SK-N-SH treated with all-trans-retinoic acid at 6 μM for 48 hours (cell line): ENCODE results near the gene IFT25.

ENCODE experiments used
- ESRRG ChIP-seq: fragments of 250-450 bp; sonication (Bioruptor Pico); IDR thresholded peaks from 2 replicates; pipeline ENCODE4 v1.6.1; 2021; ENCODE audit warnings: mild to moderate bottlenecking
- TOX ChIP-seq: fragments of 250-450 bp; sonication (Bioruptor Pico); IDR thresholded peaks from 2 replicates; pipeline ENCODE4 v1.8.0; 2021; ENCODE audit warnings: mild to moderate bottlenecking, moderate library complexity, borderline replicate concordance
- TF ChIP-seq, protein P1 (sequence below): fragments of 250-450 bp; sonication (Bioruptor Pico); IDR thresholded peaks from 2 replicates; pipeline ENCODE4 v1.8.0; 2020; ENCODE audit warnings: mild to moderate bottlenecking, moderate library complexity, borderline replicate concordance
- TF ChIP-seq, protein P2 (sequence below): fragments of 250-450 bp; sonication (Bioruptor Pico); IDR thresholded peaks from 2 replicates; pipeline ENCODE4 v1.5.0; 2020; ENCODE audit warnings: mild to moderate bottlenecking, moderate library complexity

DNA sequence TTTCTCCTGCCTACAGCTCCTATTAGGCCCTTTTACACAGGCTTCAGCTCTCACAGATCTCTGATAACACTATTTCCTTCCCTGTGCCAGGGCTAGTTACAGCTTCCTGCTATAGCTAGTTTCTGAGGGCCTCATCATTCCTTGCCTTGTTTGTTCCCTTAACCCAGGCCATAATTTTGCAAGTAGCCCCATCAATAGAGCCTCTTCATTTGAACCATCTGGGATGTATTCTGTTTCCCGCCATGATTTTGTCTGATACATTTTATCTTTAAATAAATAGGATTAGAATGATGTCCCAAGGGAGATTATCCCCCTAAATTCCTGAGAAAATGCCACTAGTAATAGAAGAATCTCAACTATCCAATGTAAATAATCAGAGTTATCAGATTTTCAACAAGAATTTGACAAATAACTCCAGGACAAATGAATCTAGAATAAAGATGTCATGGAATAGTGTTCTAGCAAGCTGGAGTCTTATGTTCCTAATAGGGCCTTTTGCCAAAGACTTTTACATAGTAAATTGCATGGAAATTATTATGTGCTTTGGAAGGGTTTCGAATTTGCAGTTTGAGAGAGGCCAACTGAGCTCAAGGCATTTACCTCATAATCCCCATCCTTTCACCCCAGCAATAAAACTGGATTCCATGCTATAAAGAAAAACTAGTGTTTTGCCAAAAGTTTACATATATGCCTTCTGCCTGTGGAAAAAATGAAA is 16.1 kb downstream of the IFT25 start:
- TF ChIP-seq ESRRG (CRISPR knock-in tag) = no peak
- TF ChIP-seq TOX (CRISPR knock-in tag) = no peak
- TF ChIP-seq, protein P1, sequence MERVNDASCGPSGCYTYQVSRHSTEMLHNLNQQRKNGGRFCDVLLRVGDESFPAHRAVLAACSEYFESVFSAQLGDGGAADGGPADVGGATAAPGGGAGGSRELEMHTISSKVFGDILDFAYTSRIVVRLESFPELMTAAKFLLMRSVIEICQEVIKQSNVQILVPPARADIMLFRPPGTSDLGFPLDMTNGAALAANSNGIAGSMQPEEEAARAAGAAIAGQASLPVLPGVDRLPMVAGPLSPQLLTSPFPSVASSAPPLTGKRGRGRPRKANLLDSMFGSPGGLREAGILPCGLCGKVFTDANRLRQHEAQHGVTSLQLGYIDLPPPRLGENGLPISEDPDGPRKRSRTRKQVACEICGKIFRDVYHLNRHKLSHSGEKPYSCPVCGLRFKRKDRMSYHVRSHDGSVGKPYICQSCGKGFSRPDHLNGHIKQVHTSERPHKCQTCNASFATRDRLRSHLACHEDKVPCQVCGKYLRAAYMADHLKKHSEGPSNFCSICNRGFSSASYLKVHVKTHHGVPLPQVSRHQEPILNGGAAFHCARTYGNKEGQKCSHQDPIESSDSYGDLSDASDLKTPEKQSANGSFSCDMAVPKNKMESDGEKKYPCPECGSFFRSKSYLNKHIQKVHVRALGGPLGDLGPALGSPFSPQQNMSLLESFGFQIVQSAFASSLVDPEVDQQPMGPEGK = no peak
- TF ChIP-seq, protein P2, sequence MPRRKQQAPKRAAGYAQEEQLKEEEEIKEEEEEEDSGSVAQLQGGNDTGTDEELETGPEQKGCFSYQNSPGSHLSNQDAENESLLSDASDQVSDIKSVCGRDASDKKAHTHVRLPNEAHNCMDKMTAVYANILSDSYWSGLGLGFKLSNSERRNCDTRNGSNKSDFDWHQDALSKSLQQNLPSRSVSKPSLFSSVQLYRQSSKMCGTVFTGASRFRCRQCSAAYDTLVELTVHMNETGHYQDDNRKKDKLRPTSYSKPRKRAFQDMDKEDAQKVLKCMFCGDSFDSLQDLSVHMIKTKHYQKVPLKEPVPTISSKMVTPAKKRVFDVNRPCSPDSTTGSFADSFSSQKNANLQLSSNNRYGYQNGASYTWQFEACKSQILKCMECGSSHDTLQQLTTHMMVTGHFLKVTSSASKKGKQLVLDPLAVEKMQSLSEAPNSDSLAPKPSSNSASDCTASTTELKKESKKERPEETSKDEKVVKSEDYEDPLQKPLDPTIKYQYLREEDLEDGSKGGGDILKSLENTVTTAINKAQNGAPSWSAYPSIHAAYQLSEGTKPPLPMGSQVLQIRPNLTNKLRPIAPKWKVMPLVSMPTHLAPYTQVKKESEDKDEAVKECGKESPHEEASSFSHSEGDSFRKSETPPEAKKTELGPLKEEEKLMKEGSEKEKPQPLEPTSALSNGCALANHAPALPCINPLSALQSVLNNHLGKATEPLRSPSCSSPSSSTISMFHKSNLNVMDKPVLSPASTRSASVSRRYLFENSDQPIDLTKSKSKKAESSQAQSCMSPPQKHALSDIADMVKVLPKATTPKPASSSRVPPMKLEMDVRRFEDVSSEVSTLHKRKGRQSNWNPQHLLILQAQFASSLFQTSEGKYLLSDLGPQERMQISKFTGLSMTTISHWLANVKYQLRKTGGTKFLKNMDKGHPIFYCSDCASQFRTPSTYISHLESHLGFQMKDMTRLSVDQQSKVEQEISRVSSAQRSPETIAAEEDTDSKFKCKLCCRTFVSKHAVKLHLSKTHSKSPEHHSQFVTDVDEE = no peak
